Measurements from ENCODE around the gene CLEC2A. TPM values are rescaled to one million over a fixed set of nuclear protein-coding genes. Genes with fewer than 3 reads are reported as not detected.

Gene CLEC2A
- total RNA-seq, 1 donor from 2014 or later, result not detected

DNA sequence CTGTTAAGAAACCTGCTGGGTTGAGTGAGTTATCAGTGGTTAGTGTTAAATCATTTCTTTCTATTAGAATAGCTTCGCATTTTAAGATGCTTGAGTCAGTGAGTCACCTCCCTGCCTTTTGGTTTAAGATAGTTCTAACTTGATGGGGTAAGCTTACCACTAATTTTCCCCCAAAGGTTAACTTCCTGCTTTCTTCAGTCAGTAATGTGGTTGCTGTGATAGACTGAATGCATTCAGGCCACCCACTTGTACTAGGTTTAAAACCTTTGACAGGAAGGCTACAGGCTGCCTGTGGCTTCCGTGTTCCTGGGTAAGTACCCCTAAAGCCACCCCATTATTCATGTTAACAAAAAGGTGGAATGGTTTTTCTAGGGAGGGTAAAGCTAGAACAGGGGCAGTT, 25.3 kb downstream of the CLEC2A start:
- H3K36me3 Mint-ChIP-seq (ENCODE audit: insufficient read depth), result peaks cover 9% of the 10 kb centered on the region
- no peaks in the 10 kb centered on the region for H3K27me3 Mint-ChIP-seq
- H3K4me3 Mint-ChIP-seq (ENCODE audit: low read depth), result no peak overlapping the region
- DNase-seq (ENCODE audit: low spot score, unreplicated experiment), result no peak
- peaks cover 61% of the 10 kb centered on the region for H3K9me3 Mint-ChIP-seq (ENCODE audit: low read depth)
- no peak overlapping the region for H3K27ac Mint-ChIP-seq
- no peaks in the 10 kb centered on the region for H3K4me1 Mint-ChIP-seq (ENCODE audit: low read depth)
- TF ChIP-seq CTCF (IDR thresholded peaks at IDR 0.05; ENCODE audit: unreplicated experiment), result no peak

DNA sequence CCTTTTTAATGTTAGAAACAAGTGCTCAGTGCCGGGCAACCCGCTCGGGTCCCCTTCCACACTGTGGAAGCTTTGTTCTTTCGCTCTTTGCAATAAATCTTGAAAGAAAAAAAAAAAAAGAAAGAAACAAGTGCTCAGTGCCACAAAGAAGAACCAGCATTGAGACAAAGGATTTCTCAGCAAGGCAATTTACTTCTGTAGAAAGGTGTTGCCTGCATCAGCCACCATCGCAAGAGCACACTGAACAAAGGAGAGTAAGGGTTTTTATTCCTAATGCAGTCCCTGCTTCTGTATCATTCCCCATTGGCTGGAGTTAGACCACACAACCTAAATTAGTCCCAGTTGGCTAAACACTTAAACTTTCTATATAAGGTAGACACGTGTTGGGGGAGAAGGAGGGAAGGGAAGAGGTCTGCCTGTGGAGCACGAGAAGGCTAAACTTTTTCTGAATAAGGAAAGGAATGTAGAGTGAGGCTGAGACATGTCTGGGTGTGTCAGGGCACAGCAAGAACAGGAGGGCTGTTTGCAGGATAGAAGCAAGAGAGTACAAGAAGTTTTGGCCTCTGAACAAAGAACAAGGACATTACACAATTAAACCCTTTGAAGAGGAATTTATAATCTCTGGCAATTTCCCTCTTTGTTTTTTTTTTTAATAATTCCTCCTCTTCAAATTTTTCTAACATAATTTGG, 29.5 kb downstream of the CLEC2A start:
- H3K36me3 Mint-ChIP-seq (ENCODE audit: insufficient read depth), result peaks cover 2% of the 10 kb centered on the region
- H3K27me3 Mint-ChIP-seq, result no peaks in the 10 kb centered on the region

GRCh38 chr12:9900930-9901329, 31.2 kb downstream of the CLEC2A start:
- TF ChIP-seq CTCF (IDR thresholded peaks at IDR 0.05; ENCODE audit: unreplicated experiment), result no peak
- Mint-ChIP-seq H3K4me3 (ENCODE audit: low read depth) (no peak overlapping the region), H3K4me1 (ENCODE audit: low read depth) (peaks cover 6% of the 10 kb centered on the region), H3K9me3 (ENCODE audit: low read depth) (peaks cover 31% of the 10 kb centered on the region), H3K36me3 (ENCODE audit: insufficient read depth) (peaks cover 2% of the 10 kb centered on the region), H3K27me3 (no peaks in the 10 kb centered on the region), H3K27ac (no peak overlapping the region)
- DNase-seq (ENCODE audit: low spot score, unreplicated experiment), result no peak

More for the DNA sequence above, 29.5 kb downstream of the CLEC2A start:
- Mint-ChIP-seq H3K4me3 (ENCODE audit: low read depth) (no peak overlapping the region), H3K9me3 (ENCODE audit: low read depth) (peaks cover 34% of the 10 kb centered on the region), H3K27ac (no peak overlapping the region), H3K4me1 (ENCODE audit: low read depth) (peaks cover 6% of the 10 kb centered on the region)
- no peak for DNase-seq (ENCODE audit: low spot score, unreplicated experiment)
- TF ChIP-seq CTCF (IDR thresholded peaks at IDR 0.05; ENCODE audit: unreplicated experiment), result no peak

GRCh38 chr12:9899209-9899608, 33.0 kb downstream of the CLEC2A start:
- Mint-ChIP-seq H3K4me1 (ENCODE audit: low read depth) (peaks cover 6% of the 10 kb centered on the region), H3K9me3 (ENCODE audit: low read depth) (peaks cover 18% of the 10 kb centered on the region), H3K36me3 (ENCODE audit: insufficient read depth) (peaks cover 2% of the 10 kb centered on the region), H3K27ac (no peak overlapping the region), H3K4me3 (ENCODE audit: low read depth) (no peak overlapping the region), H3K27me3 (peaks cover 4% of the 10 kb centered on the region)
- TF ChIP-seq CTCF (IDR thresholded peaks at IDR 0.05; ENCODE audit: unreplicated experiment), result no peak
- no peak for DNase-seq (ENCODE audit: low spot score, unreplicated experiment)

- peaks cover 6% of the 10 kb centered on the region for H3K4me1 Mint-ChIP-seq (ENCODE audit: low read depth)
- peaks cover 6% of the 10 kb centered on the region for H3K27me3 Mint-ChIP-seq
- no peak overlapping the region for H3K4me3 Mint-ChIP-seq (ENCODE audit: low read depth)
- DNase-seq (ENCODE audit: low spot score, unreplicated experiment), result no peak
- no peak overlapping the region for H3K27ac Mint-ChIP-seq
- H3K36me3 Mint-ChIP-seq (ENCODE audit: insufficient read depth), result peaks cover 2% of the 10 kb centered on the region
- no peak for TF ChIP-seq CTCF (IDR thresholded peaks at IDR 0.05; ENCODE audit: unreplicated experiment)
- H3K9me3 Mint-ChIP-seq (ENCODE audit: low read depth), result peaks cover 6% of the 10 kb centered on the region
Measured at GRCh38 chr12:9897535-9897934, 34.6 kb downstream of the CLEC2A start.

Measured in progenitor cell of endocrine pancreas (in vitro differentiated cells).